GM19193 (cell line): ENCODE measurements around the gene OTOGL.

Source experiments
- POLR2A ChIP-seq: IDR thresholded peaks from 4 replicates; pipeline ENCODE4 v1.6.1; 2011; ENCODE audit not compliant: insufficient read depth, insufficient read length; ENCODE audit errors: extremely low read depth

Gene OTOGL

DNA sequence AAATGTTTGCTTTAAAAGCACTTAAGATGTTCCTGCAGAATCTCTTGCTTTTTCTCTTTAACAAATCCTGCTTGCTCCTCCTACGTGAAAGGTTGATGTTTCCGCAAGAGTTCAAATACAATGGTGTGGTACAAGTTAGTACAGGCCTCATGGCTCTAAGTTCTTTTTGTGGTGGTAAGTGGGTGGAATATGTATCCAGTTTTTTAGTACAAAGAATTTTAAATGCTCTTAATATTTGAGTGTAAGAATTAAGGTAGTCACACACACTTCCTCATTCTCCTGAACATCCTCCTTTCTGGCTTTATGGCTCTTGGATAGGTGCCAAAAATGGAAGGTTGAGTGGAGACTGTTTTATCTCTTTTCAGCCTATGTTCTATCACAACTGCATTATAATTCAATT is 1.8 kb downstream of the OTOGL start:
- no peak for TF ChIP-seq POLR2A

DNA sequence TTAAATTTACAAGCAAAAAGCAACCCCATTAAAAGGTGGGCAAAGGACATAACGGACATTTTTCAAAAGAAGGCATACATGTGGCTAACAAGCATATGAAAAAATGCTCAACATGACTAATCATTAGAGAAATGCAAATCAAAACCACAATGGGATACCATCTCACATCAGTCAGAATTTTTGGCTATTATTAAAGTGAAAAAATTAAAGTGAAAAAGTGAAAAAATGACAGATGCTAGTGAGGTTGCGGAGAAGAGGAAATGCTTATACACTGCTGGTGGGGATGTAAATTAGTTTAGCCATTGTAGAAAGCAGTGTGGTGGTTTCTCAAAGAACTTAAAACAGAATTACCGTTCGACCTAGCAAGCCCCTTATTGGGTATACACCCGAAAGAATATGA is 7.9 kb downstream of the OTOGL start:
- TF ChIP-seq POLR2A = no peak

DNA sequence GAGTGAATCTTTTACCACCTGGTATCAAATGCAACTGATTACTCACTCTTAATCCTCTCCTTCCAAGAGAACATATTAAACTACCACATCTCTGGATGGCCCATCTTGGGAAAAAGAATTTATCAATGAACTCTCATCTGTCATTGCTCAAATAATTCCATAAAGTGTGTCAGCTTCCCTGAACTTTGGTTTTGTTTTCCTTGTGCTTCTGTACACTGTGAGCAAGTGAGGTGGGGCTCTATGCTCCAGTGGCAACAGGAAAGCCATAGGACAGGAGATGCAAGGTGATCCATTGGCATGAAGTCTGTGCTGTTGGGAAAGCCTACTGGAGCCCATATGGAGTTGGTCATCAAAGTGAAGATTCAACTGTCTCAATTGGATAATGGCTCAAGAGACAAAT is 17.4 kb downstream of the OTOGL start:
- TF ChIP-seq POLR2A = no peak

DNA sequence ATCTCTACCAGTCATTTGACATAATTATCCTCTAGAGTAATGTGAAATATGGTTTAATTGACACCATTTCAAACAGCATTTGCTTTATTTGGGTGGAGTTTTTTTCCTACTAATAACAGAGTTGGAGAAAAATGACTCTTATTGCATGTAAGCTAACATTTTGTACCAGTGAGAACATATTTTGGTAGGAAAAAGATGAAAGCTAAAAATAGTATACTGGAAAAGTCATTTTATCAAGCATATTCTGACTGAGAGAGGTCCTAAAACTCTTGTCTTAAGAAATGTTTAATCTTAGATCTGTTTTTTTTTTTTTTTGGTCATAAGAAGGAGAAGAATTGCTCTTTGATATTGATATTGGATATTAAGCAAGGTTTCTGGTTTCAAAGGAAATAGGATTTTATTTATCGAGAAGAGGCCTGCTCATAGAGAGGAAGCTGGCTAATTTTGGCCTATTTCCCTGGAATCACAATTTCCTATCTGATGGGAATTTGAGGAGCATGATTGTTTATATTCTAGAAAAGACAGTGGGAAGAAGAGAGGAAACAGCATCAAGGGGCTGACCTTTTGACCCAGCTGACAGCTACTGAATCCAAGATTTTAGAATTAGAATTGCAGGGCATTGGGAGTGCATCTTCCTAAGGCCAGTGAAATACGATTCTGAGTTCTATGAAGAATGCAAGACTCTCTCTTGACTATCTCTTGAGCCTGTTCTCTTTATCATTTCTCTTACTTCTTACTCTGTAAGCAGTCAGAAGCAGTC is 19.4 kb downstream of the OTOGL start:
- TF ChIP-seq POLR2A = no peak

DNA sequence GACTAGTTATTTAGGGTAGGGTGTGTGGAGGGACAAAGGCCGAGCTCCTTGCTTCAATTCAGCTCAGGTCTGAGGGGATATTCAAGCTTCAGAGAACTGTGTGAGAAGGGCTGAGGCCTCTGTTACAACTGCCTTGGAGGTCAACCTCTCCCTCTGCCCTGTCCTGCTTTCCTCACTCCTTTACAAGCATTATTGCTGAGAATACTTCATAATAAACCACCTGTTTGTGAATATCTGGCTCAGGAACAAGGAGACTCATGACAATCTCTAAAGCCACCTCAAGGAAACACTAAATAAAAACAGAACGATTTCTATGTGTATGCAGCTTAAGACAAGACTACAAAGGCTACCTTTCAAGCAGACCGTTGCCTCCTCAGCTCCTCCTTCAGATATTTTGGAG is 21.7 kb downstream of the OTOGL start:
- no peak for TF ChIP-seq POLR2A

DNA sequence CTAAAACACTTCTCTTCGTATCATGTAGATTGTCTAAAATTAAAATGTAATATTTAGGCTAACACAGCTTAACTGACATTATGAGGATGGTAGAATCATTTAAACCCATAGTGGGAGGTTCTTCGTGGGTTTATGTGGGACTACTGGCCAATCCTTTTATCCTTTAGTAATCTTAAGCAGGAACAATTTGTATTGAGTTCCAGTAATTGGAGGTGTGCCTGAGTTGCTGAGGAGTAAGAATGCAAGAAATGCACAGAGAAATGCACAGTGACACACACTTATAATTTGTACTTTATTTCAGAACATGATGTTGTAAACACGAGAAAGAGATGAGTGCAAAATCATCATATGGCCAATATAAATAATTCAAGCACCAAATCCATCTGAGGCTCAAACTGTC is 22.3 kb downstream of the OTOGL start:
- TF ChIP-seq POLR2A = no peak

DNA sequence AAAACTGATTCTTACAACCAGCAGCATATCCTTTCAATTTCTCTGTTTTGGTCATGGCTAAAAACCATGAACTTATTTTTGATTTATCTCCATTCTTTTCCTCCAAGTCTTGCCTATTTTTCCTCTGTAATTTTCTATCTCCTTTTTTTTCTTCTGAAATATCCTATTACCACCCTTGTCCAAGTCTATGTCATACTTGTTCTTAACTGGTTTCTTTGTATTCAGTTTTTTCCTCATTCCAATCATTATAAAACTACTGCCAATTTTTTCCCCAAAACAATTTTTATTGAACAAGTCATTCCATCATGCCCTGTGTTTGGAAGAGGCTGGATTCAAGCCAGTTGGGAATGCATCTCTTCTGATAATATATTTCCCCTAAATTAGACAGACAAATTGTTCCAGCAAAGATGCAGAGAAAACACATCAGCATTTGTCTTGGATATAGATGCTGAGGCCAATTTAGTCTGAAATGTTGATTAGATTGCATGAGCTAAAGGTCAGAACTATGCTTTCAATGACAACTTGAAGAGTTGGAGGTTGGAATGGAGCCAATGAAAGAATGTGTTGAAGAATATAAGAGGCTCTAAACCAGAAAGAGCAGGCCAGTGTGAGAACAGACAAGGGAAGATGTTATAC is 30.7 kb downstream of the OTOGL start:
- TF ChIP-seq POLR2A = no peak

DNA sequence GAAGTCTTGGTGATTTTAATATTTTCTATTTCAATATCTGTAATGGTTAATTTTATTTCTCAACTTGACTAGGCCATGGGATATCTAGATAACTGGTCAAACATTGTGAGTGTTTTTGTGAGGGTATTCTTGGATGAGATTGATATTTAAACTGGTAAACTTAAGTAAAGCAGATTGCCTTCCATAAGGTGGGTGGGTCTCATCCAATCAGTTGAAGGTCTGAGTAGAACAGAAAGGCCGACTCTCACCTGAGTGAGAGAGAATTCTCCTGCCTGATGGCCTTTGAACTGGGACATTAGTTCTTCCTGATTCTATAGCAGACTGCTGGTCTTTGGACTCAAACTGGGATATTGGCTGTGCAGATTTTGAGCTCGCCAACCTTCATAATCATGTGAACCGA is 36.3 kb downstream of the OTOGL start:
- no peak for TF ChIP-seq POLR2A

DNA sequence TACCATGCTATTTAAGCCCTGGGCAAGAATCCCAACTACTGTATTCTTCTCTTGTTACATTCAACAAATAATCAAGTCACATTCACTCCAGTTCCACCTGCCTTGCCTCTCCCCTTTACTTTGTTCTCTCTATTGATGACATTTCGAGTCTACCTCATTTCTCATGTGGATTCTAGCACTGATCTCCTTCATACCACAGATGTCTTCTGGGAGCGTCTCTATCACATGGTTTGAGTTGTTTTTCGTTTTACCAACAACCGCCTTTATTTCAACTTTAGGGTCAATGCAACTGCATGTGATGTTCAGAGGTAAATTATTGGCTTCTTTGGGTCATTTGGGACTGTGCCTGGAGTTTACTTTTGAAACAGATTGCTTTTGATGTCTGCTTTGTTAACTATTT is 40.7 kb downstream of the OTOGL start:
- TF ChIP-seq POLR2A = no peak

DNA sequence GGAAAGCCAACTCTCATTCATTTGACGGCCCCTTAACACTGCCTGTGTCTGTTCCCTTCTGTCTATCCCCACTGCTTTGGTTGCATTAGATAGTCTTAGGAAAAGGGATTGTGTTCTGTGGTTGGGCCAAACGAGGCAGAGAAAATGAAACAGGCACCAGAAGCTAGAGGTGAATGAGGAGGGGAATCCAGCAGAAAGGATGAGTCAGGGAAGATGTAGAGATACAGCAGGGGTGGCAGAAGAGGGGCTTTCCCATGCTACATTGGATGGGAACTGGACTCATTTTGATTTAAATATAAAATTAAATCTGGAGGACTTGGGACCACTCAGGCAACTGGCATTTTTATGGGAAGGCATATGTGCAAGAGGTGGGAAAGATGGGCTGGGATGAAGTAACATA is 43.3 kb downstream of the OTOGL start:
- no peak for TF ChIP-seq POLR2A

DNA sequence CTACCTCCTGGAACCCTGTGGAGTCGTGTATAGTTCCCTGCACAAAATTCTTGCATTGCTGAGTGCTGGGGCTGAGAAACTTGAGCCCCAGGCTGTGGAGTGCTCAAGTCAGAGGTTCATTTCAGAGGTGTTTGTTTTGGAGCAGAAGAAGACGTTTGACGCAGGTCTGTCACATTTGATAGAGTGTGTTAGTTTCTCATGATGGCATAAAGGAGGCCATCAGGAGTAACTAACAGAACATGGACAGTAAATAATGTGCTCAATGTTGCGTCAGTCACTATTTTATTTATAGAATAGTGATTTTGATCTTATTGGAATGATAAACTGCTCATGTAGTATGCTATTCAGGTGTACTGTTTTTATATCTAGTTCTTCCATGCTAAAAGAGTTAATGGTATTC is 44.2 kb downstream of the OTOGL start:
- TF ChIP-seq POLR2A = no peak

DNA sequence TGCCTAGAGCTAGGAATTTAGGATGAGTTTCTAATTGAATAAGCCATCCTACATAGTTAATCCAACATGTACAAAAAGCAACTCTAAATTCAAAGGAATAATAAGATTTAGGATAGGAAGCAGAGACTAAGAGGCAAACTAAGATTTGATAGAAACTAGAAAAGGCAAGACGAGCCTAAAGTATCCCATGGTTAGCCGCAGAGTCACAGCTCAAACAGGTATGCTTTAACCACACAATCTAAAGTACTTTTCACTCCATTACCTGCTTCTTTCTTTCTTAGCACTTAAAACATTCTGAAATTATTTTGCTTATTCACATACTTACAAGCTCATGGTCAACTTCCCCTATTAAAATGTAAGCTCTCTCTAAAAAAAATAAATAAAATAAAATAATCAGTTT is 51.8 kb downstream of the OTOGL start:
- TF ChIP-seq POLR2A = no peak

DNA sequence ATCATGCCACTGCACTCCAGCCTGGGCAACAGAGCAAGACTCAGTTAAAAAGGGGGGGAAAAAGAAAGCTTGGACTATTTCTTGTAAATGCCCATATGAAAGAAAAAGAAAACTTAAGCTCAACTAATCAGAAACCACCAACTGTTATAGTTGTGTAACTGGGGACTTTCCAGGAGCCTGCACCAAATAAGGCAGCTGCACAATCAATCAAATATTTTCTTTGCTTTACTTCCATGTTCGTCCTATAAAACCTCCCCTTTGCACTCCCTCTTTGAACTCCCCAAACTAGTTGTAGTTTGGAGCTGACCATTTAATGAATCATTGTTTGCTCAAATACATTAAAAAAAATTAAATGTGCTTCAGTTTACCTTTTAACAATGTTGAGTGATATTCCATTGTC is 54.9 kb downstream of the OTOGL start:
- TF ChIP-seq POLR2A = no peak

DNA sequence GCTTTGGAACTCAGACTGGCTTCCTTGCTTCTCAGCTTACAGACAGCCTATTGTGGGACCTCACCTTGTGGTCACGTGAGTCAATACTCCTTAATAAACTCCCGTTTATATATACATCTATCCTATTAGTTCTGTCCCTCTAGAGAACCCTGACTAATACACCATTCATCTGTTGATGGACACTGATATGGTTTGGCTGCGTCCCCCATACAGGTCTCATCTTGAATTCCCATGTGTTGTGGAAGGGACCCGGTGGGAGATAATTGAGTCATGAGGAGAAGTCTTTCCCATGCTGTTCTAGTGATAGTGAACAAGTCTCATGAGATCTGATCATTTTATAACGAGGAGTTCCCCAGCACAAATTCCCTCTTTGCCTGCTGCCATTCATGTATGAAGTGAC is 57.0 kb downstream of the OTOGL start:
- no peak for TF ChIP-seq POLR2A

DNA sequence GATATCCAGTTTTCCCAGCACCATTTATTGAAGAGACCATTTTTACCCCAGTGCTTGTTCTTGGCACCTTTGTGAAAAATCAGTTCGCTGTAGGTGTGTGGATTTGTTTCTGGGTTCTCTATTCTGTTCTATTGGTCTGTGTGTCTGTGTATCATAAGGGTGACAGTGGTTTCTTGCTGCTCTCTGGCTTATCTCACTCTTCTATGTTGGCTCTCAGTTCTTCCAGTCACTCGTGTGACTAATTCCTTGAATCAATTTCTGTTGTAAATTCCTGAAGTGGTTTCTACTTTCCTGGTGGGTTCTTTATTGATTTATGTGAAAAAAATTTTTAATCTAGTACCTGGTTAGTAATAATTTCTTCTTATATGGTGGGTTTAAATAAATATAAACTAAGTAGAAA is 58.3 kb downstream of the OTOGL start:
- TF ChIP-seq POLR2A = no peak

DNA sequence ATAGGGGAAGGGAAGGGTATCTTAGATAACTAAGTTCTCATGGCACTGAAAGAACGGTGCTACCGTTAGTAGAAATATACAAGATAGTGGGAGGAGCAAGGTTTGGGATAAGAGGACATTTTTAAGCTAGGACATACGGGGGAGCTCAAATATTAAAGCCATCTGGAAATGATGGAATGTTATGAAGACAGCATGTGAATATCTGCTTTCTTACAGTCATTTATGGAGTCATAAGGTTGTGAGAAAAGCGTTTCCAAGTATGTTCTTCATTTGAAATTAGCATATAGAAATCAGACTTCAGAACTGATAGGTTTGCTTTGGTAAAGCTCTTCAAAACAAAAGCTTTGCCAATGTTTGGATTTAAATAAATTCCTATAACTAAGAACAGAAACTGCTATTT is 62.3 kb downstream of the OTOGL start:
- TF ChIP-seq POLR2A = no peak

DNA sequence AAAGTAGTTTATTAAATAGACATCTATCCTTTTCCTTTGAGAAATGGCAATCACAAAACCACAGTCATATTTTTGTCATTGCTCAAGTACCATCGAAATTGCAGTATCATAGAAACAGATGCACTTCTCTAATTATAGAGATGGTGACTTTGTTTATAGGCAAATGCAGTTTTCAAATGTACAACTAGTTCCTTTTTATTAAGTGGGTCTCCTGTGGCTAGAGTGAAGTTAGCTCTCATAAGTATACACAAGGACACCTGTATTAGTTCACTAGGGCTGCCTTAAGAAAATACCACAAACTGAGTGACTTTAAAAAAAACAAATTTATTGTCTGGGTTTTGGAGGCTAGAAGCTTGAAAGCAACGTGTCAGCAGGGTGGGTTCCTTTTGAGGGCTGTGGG is 62.8 kb downstream of the OTOGL start:
- no peak for TF ChIP-seq POLR2A

DNA sequence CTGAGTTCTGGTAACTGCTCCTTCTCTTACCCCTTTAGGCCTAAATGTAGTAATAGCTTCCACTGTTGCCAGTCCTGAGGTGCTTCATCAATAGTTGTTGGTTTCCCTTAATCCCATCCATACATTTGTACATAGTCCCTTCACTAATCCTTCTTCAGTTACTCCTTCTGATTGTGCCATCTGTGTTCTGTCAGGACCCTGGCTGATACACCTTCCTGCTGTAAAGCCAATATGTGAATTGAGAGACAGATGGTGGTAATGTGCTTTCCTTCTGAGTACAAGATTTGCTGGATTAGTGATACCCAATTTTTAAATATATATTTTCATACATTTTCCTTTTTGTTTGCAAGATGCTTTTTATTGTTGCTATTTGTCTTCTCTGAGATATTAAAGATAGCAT is 66.4 kb downstream of the OTOGL start:
- TF ChIP-seq POLR2A = no peak

DNA sequence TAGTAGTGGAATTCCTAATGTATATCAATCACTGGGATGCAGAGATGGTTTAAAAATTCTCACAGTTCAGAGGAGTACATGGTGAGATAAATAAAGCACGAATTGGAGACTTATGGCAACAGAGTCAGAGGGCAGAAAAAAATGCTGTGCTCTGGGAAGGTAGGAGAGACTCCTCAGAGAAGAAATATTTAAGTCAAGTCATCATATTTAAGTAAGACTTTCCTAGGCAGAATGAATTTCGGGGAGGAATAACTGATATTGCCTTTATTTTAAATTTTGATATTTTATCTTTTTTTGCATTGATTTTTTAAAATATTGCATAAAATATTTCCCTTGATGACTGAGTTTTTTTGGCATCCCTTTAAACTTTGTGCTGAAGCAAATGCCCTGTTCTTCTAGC is 67.4 kb downstream of the OTOGL start:
- no peak for TF ChIP-seq POLR2A
